K562 (cell line): ENCODE data around the gene CCNB1. TPM values are rescaled to one million over a fixed set of nuclear protein-coding genes. Genes with fewer than 3 reads are reported as not detected.

ENCODE experiments used
- ATAC-seq: fragments of 200-7000 bp; cut with Tn5 transposase; 3 replicates; pipeline ENCODE4 v1.9.1; 2020; ENCODE audit warnings: moderate library complexity
- BruUV-seq: library from RNA; stranded (reverse); fragments of 400-500 nt; replicated peaks from 2 replicates; lab custom pipeline; 2021; lab: Mats Ljungman, UMichigan
- CTCF ChIA-PET: fragments of 300-600 bp; formaldehyde crosslinking; extraction: SDS; loops from one replicate; lab custom pipeline; 2021; ENCODE audit warnings: low intra/inter-chr PET ratio; lab: Yijun Ruan, JAX
- POLR2A ChIA-PET: fragments of 300-600, 350-650 bp; sonication (Branson Sonifier 250); formaldehyde crosslinking; extraction: SDS; loops from one replicate; lab custom pipeline; 2021; ENCODE audit warnings: antibody characterized with exemption, inconsistent platforms; lab: Yijun Ruan, JAX
- DNase-seq, 4 experiments: peaks; one replicate each; pipeline versions ENCODE4 v3.0.0 to v3.0.0-alpha.2; 2011 to 2018; ENCODE audit warnings: low spot score in 3 of 4, mixed read lengths in 3 of 4; ENCODE audit errors: extremely low read depth in 1 of 4
- FAIRE-seq: peaks from 2 replicates; lab custom pipeline; 2011; peaks lifted over from hg19 to GRCh38; lab: Jason Lieb, UNC
- H2AFZ ChIP-seq: 2 replicates; pipeline ENCODE4 v1.6.0; 2011; ENCODE audit warnings: low read depth, low read length, control low read depth, inconsistent platforms
- H3K27ac ChIP-seq: fragments of 200-600 bp; 3 replicates; pipeline ENCODE4 v1.8.0; 2011; ENCODE audit warnings: low read depth, mild to moderate bottlenecking, control low read depth, inconsistent platforms, low read length, moderate library complexity, mixed read lengths; ENCODE audit errors: extremely low read depth
- H3K27me3 ChIP-seq, 2 experiments: fragments of 300-600 bp in 1 of 2; 2 replicates in 1 of 2; 3 replicates in 1 of 2; pipeline versions ENCODE4 v1.6.0 to v1.8.0; 2011; ENCODE audit warnings: inconsistent platforms in 2 of 2, low read length in 2 of 2, mild to moderate bottlenecking in 1 of 2, mixed read lengths in 1 of 2, moderate library complexity in 1 of 2; ENCODE audit not compliant: control insufficient read depth in 2 of 2, insufficient read depth in 2 of 2
- H3K36me3 ChIP-seq: fragments of 300-600 bp; 3 replicates; pipeline ENCODE4 v1.8.0; 2011; ENCODE audit warnings: mild to moderate bottlenecking, low read length, inconsistent platforms; ENCODE audit not compliant: control insufficient read depth, insufficient read depth
- H3K4me1 ChIP-seq, 2 experiments: fragments of 200-600 bp in 1 of 2; replicated peaks in 1 of 2; 2 replicates in 1 of 2; 3 replicates in 1 of 2; pipeline versions ENCODE4 v1.5.1 to v1.8.0; 2011; ENCODE audit warnings: inconsistent platforms in 2 of 2, low read length in 2 of 2, mild to moderate bottlenecking in 1 of 2, mixed read lengths in 1 of 2, moderate library complexity in 1 of 2; ENCODE audit not compliant: control insufficient read depth in 2 of 2, insufficient read depth in 2 of 2
- H3K4me2 ChIP-seq: 2 replicates; pipeline ENCODE4 v1.6.1; 2011; ENCODE audit warnings: low read length, control low read depth, inconsistent platforms, mixed read lengths; ENCODE audit not compliant: insufficient read depth
- H3K4me3 ChIP-seq: fragments of 200-600 bp; sonication (generic), shearing (Covaris generic); 2 replicates; pipeline ENCODE4 v1.5.1; 2016; ENCODE audit warnings: control low read depth, inconsistent platforms
- H3K79me2 ChIP-seq: fragments of 200-600 bp; 3 replicates; pipeline ENCODE4 v1.8.0; 2011; ENCODE audit warnings: low read length, inconsistent platforms; ENCODE audit not compliant: control insufficient read depth, insufficient read depth
- H3K9ac ChIP-seq, 2 experiments: 2 replicates each; pipeline versions ENCODE4 v1.6.0 to v1.6.1; 2011; ENCODE audit warnings: low read depth in 2 of 2, low read length in 2 of 2, control low read depth in 1 of 2, inconsistent platforms in 1 of 2, mild to moderate bottlenecking in 1 of 2, mixed read lengths in 1 of 2; ENCODE audit not compliant: insufficient read depth in 1 of 2
- H3K9me1 ChIP-seq: one replicate; pipeline ENCODE4 v1.6.0; 2011; ENCODE audit warnings: inconsistent platforms, mild to moderate bottlenecking, low read length, moderate library complexity; ENCODE audit not compliant: control insufficient read depth, insufficient read depth
- H3K9me3 ChIP-seq: replicated peaks from 2 replicates; pipeline ENCODE4 v1.5.1; 2011; ENCODE audit warnings: low read depth, low read length, inconsistent platforms; ENCODE audit not compliant: control insufficient read depth, insufficient read depth
- H4K20me1 ChIP-seq: replicated peaks from 2 replicates; pipeline ENCODE4 v1.6.1; 2011; ENCODE audit warnings: low read length, inconsistent platforms, mixed read lengths; ENCODE audit not compliant: control insufficient read depth, insufficient read depth
- CBX2 ChIP-seq: fragments of 200-600 bp; sonication (generic); IDR thresholded peaks from one replicate; pipeline ENCODE4 v1.6.1; 2012; ENCODE audit warnings: mild to moderate bottlenecking, low read length, inconsistent platforms; ENCODE audit not compliant: insufficient read depth, poor library complexity, severe bottlenecking
- CEBPB ChIP-seq: fragments of 450-650 bp; IDR thresholded peaks from 2 replicates; pipeline ENCODE4 v1.6.1; 2016; ENCODE audit warnings: missing genetic modification characterization, missing compliant biosample characterization
- CEBPG ChIP-seq, 3 experiments: fragments of 200-800 bp in 1 of 3; sonication (Bioruptor generic) in 1 of 3; sonication (generic) in 1 of 3; formaldehyde crosslinking in 1 of 3; IDR thresholded peaks in 2 of 3; conservative IDR thresholded peaks in 1 of 3; 2 replicates each; pipeline versions ENCODE4 v1.6.1 to v1.8.0; 2016 to 2022; ENCODE audit warnings: missing compliant biosample characterization in 2 of 3, missing genetic modification characterization in 2 of 3, mild to moderate bottlenecking in 1 of 3, missing genetic modification reagents in 1 of 3
- CREM ChIP-seq: IDR thresholded peaks from 2 replicates; pipeline ENCODE4 v1.6.1; 2014; ENCODE audit warnings: antibody characterized with exemption, low read depth
- HNRNPH1 ChIP-seq: fragments of 200-400 bp; formaldehyde crosslinking; optimal IDR thresholded peaks from 2 replicates; pipeline ENCODE3; 2017; ENCODE audit warnings: low read depth, mild to moderate bottlenecking, low read length, moderate library complexity
- MAZ ChIP-seq, 2 experiments: fragments of 450-650 bp in 1 of 2; sonication (generic) in 1 of 2; formaldehyde crosslinking; IDR thresholded peaks in 1 of 2; conservative IDR thresholded peaks in 1 of 2; 2 replicates each; pipeline versions ENCODE4 v1.4.0 to v1.5.0; 2020; ENCODE audit warnings: mild to moderate bottlenecking in 1 of 2, missing genetic modification reagents in 1 of 2
- ZNF586 ChIP-seq: fragments of 450-650 bp; formaldehyde crosslinking; conservative IDR thresholded peaks from 2 replicates; pipeline ENCODE4 v1.4.0; 2020; ENCODE audit warnings: mild to moderate bottlenecking, moderate library complexity
- WGBS: fragments of 100-300 bp; shearing (Covaris generic); methylation state at CpG from one replicate; pipeline ENCODE4 v1.1.6; 2016; ENCODE audit warnings: low coverage, mixed read lengths; ENCODE audit not compliant: insufficient coverage; ENCODE audit errors: missing lambda C conversion rate; 5-methylcytosine and 5-hydroxymethylcytosine counted together
- in situ Hi-C: fragments of 300-500 bp; cut with MboI; formaldehyde crosslinking; loops from 4 replicates; pipeline ENCODE4 v1.15.0; 2018; ENCODE audit warnings: inconsistent platforms, mixed read lengths
- intact Hi-C: fragments of 100-400 bp; cut with micrococcal nuclease; formaldehyde crosslinking; loops from 2 replicates; pipeline ENCODE4 v1.14.2; 2022
- polyA plus RNA-seq, 8 experiments: library from polyadenylated mRNA; depleted of rRNA in 4 of 8; stranded (reverse) in 5 of 8; unstranded in 3 of 8; fragments of >200 nt; fragmentation: Nextera tagmentation in 2 of 8; fragmentation: Illumina TruSeq in 1 of 8; extraction: Ambion mirVana in 2 of 8; extraction: Trizol in 1 of 8; gene quantifications; 2 replicates each; pipeline versions ENCODE4 v1.2.1 to v1.2.3, GENCODE V29; 2011 to 2014; ENCODE audit warnings: inconsistent platforms in 1 of 8, missing spikeins in 1 of 8
- total RNA-seq, 7 experiments: library from RNA; depleted of rRNA in 6 of 7; stranded (reverse); fragments of >200 nt in 6 of 7; fragmentation: Illumina TruSeq in 2 of 7; extraction: Trizol in 2 of 7; gene quantifications; 2 replicates each; pipeline versions ENCODE4 v1.2.1 to v1.2.3, GENCODE V29; 2011 to 2021; ENCODE audit warnings: low replicate concordance in 1 of 7
- TF ChIP-seq, protein P1 (sequence below): sonication (generic); formaldehyde crosslinking; IDR thresholded peaks from 2 replicates; pipeline ENCODE4 v1.8.0; 2022; ENCODE audit warnings: missing genetic modification reagents, mild to moderate bottlenecking, borderline replicate concordance

CCNB1 gene
- total and polyA plus RNA-seq, 9 of the 15 experiments (the other 6 are each of a cell fraction or from before 2014, with no cell fraction given), result 165 to 679 (median 271) TPM

DNA sequence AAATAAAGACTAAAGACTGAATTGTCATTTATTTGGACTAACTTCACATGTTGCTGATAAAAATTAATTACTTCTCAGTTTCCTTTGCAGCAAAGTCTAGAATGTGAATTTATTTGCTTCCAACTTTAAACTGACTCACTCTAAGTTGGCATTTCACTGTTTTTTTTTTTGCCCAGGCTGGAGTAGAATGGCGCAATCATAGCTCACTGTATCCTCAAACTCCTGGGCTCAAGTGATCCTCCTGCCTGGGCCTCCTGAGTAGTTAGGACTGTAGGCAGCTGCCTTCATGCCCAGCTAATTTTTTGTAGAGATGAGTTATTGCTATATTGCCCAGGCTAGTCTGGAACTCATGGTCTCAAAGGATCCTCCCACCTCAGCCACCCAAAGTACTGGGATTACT lies 3.5 kb downstream of the CCNB1 start:
- ChIA-PET POLR2A (no interaction called here), CTCF (interaction anchor here (0.6 kb wide), 1 partner anchor 8 kb away, joined by 5 read pairs; no protein-coding TSS in a partner anchor)
- FAIRE-seq (no peak), ATAC-seq (no peak), DNase-seq (no peak)
- H3K9me3 ChIP-seq, result no peaks in the 10 kb centered on the region
- no peak overlapping the region for H3K27ac ChIP-seq
- H3K9ac ChIP-seq, result no peak overlapping the region
- TF ChIP-seq CBX2 (no peak), ZNF586 (CRISPR knock-in tag) (no peak), HNRNPH1 (no peak), CEBPB (tag) (peak; percentile 46; the same call in 1 of the 2 replicates), CREM (no peak), CEBPG (CRISPR knock-in tag; IDR thresholded peaks at IDR 0.05) (no peak), CEBPG (tag; conservative IDR thresholded peaks at IDR 0.05 in 1 of 2, IDR thresholded peaks at IDR 0.05 in 1 of 2) (peak in 1 of 2 experiments; percentile 12; a peak in 1 of 4 replicates), MAZ (CRISPR knock-in tag; conservative IDR thresholded peaks at IDR 0.05 in 1 of 2, IDR thresholded peaks at IDR 0.05 in 1 of 2) (no peak)
- TF ChIP-seq, protein P1, sequence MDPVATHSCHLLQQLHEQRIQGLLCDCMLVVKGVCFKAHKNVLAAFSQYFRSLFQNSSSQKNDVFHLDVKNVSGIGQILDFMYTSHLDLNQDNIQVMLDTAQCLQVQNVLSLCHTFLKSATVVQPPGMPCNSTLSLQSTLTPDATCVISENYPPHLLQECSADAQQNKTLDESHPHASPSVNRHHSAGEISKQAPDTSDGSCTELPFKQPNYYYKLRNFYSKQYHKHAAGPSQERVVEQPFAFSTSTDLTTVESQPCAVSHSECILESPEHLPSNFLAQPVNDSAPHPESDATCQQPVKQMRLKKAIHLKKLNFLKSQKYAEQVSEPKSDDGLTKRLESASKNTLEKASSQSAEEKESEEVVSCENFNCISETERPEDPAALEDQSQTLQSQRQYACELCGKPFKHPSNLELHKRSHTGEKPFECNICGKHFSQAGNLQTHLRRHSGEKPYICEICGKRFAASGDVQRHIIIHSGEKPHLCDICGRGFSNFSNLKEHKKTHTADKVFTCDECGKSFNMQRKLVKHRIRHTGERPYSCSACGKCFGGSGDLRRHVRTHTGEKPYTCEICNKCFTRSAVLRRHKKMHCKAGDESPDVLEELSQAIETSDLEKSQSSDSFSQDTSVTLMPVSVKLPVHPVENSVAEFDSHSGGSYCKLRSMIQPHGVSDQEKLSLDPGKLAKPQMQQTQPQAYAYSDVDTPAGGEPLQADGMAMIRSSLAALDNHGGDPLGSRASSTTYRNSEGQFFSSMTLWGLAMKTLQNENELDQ (CRISPR knock-in tag), result no peak
- no peaks in the 10 kb centered on the region for H3K9me1 ChIP-seq
- no peak overlapping the region for H2AFZ ChIP-seq
- H3K79me2 ChIP-seq, result peaks cover 54% of the 10 kb centered on the region
- no TSS peak for BruUV-seq
- no peak overlapping the region for H3K4me2 ChIP-seq
- H3K27me3 ChIP-seq, result no peaks in the 10 kb centered on the region
- 100% methylated on average over 1 of the region's 1 CpG for WGBS
- no peak overlapping the region for H3K4me3 ChIP-seq
- intact Hi-C loops, result no loop called here
- H3K4me1 ChIP-seq, result peaks cover 4 to 8% of the 10 kb centered on the region in 2 experiments; a peak in 4 of 5 replicates
- H3K36me3 ChIP-seq, result peaks cover 75% of the 10 kb centered on the region
- in situ Hi-C loops, result no loop called here
- no peaks in the 10 kb centered on the region for H4K20me1 ChIP-seq
